IMR-90 (cell line): ENCODE measurements around the gene ELOVL1. TPM values are rescaled to one million over a fixed set of nuclear protein-coding genes. Genes with fewer than 3 reads are reported as not detected.
A peak's percentile ranks its signal among the peaks of the same experiment; 100 is the strongest.

Source experiments
- ATAC-seq: fragments of 200-7000 bp; cut with Tn5 transposase; 2 replicates; pipeline ENCODE4 v1.9.1; 2020; ENCODE audit warnings: low read depth, mild to moderate bottlenecking, moderate library complexity
- BruUV-seq: library from RNA; stranded (reverse); fragments of 400-500 nt; replicated peaks from 2 replicates; lab custom pipeline; 2021; lab: Mats Ljungman, UMichigan
- CTCF ChIA-PET: fragments of 300-600 bp; formaldehyde crosslinking; extraction: SDS; loops from one replicate; lab custom pipeline; 2021; ENCODE audit warnings: antibody characterized with exemption; lab: Yijun Ruan, JAX
- POLR2A ChIA-PET: fragments of 300-600 bp; sonication (Branson Sonifier 250); formaldehyde crosslinking; loops from one replicate; lab custom pipeline; 2022; ENCODE audit warnings: antibody characterized with exemption; ENCODE audit not compliant: unreplicated experiment; lab: Charles Lee
- DNase-seq: peaks from one replicate; pipeline ENCODE4 v3.0.0; 2013
- H2AFZ ChIP-seq: replicated peaks from 2 replicates; pipeline ENCODE3; 2013; ENCODE audit warnings: low read length, mild to moderate bottlenecking; ENCODE audit not compliant: poor library complexity
- H2AK5ac ChIP-seq: 2 replicates; pipeline ENCODE4 v1.6.1; 2013; ENCODE audit warnings: low read depth, low read length, inconsistent platforms
- H2AK9ac ChIP-seq: replicated peaks from 2 replicates; pipeline ENCODE3; 2013; ENCODE audit warnings: mild to moderate bottlenecking, low read depth, low read length, moderate library complexity; ENCODE audit not compliant: poor library complexity
- H2BK120ac ChIP-seq: 2 replicates; pipeline ENCODE4 v1.6.1; 2013; ENCODE audit warnings: low read depth, low read length, inconsistent platforms
- H2BK15ac ChIP-seq: 3 replicates; pipeline ENCODE4 v1.6.1; 2013; ENCODE audit warnings: low read depth, low read length, inconsistent platforms
- H2BK20ac ChIP-seq: 2 replicates; pipeline ENCODE4 v1.6.1; 2013; ENCODE audit warnings: low read depth, mild to moderate bottlenecking, inconsistent platforms, low read length, moderate library complexity
- H2BK5ac ChIP-seq: 2 replicates; pipeline ENCODE4 v1.6.1; 2013; ENCODE audit warnings: mild to moderate bottlenecking, low read depth, low read length, inconsistent platforms; ENCODE audit not compliant: poor library complexity, severe bottlenecking
- H3K14ac ChIP-seq: replicated peaks from 2 replicates; pipeline ENCODE4 v1.6.1; 2013; ENCODE audit warnings: low read depth, low read length, inconsistent platforms
- H3K18ac ChIP-seq: 2 replicates; pipeline ENCODE4 v1.6.1; 2013; ENCODE audit warnings: low read depth, low read length, control low read depth
- H3K23ac ChIP-seq: 2 replicates; pipeline ENCODE4 v1.6.1; 2013; ENCODE audit warnings: low read depth, low read length, inconsistent platforms
- H3K27ac ChIP-seq: 2 replicates; pipeline ENCODE4 v1.5.1; 2013; ENCODE audit warnings: mild to moderate bottlenecking, control low read depth, low read length; ENCODE audit not compliant: insufficient read depth
- H3K27me3 ChIP-seq: 2 replicates; pipeline ENCODE4 v1.6.1; 2013; ENCODE audit warnings: low read length; ENCODE audit not compliant: control insufficient read depth, insufficient read depth
- H3K36me3 ChIP-seq: 2 replicates; pipeline ENCODE4 v1.6.1; 2013; ENCODE audit warnings: low read length, mixed read lengths; ENCODE audit not compliant: control insufficient read depth, insufficient read depth
- H3K4ac ChIP-seq: 2 replicates; pipeline ENCODE4 v1.6.1; 2013; ENCODE audit warnings: low read depth, low read length, inconsistent platforms
- H3K4me1 ChIP-seq: 2 replicates; pipeline ENCODE4 v1.6.1; 2013; ENCODE audit warnings: low read length, mixed read lengths; ENCODE audit not compliant: control insufficient read depth, insufficient read depth
- H3K4me2 ChIP-seq: 2 replicates; pipeline ENCODE4 v1.6.1; 2013; ENCODE audit warnings: low read depth, mild to moderate bottlenecking, control low read depth, low read length, moderate library complexity
- H3K4me3 ChIP-seq: 2 replicates; pipeline ENCODE4 v1.5.1; 2013; ENCODE audit warnings: low read depth, mild to moderate bottlenecking, control low read depth, low read length, moderate library complexity; ENCODE audit not compliant: insufficient read depth
- H3K56ac ChIP-seq: 2 replicates; pipeline ENCODE4 v1.6.1; 2013; ENCODE audit warnings: low read length, inconsistent platforms; ENCODE audit not compliant: insufficient read depth; ENCODE audit errors: extremely low read depth
- H3K79me1 ChIP-seq, 2 experiments: 2 replicates each; pipeline ENCODE4 v1.6.1; 2013; ENCODE audit warnings: low read length in 2 of 2, inconsistent platforms in 1 of 2, low read depth in 1 of 2
- H3K9ac ChIP-seq: 2 replicates; pipeline ENCODE4 v1.6.1; 2013; ENCODE audit warnings: low read depth, low read length, control low read depth
- H3K9me1 ChIP-seq: 2 replicates; pipeline ENCODE4 v1.6.1; 2013; ENCODE audit warnings: low read length, inconsistent platforms; ENCODE audit not compliant: insufficient read depth
- H3K9me3 ChIP-seq: 2 replicates; pipeline ENCODE4 v1.6.1; 2013; ENCODE audit warnings: low read length; ENCODE audit not compliant: control insufficient read depth, insufficient read depth
- H4K20me1 ChIP-seq: 2 replicates; pipeline ENCODE4 v1.6.1; 2013; ENCODE audit warnings: low read length, inconsistent platforms; ENCODE audit not compliant: insufficient read depth
- H4K5ac ChIP-seq: 2 replicates; pipeline ENCODE4 v1.6.1; 2013; ENCODE audit warnings: mild to moderate bottlenecking, low read depth, low read length, control low read depth
- H4K8ac ChIP-seq, 2 experiments: 2 replicates each; pipeline ENCODE4 v1.6.1; 2013; ENCODE audit warnings: low read depth in 2 of 2, low read length in 2 of 2, control low read depth in 1 of 2, inconsistent platforms in 1 of 2
- H4K91ac ChIP-seq: 2 replicates; pipeline ENCODE4 v1.6.1; 2013; ENCODE audit warnings: low read depth, low read length, inconsistent platforms; ENCODE audit not compliant: insufficient read depth
- CTCF ChIP-seq: conservative IDR thresholded peaks from 2 replicates; pipeline ENCODE4 v1.5.1; 2012; ENCODE audit warnings: mild to moderate bottlenecking, low read depth, low read length, improper control_type of control experiment
- MAFK ChIP-seq: IDR thresholded peaks from 2 replicates; pipeline ENCODE4 v1.6.1; 2012; ENCODE audit warnings: low read depth, low read length, improper control_type of control experiment
- WGBS, 2 experiments: methylation state at CpG; one replicate each; pipeline versions ENCODE4 v1.1.5 to v1.1.7; 2013; ENCODE audit warnings: missing lambda C conversion rate in 2 of 2; ENCODE audit not compliant: insufficient read length in 1 of 2; ENCODE audit errors: extremely low coverage in 2 of 2; 5-methylcytosine and 5-hydroxymethylcytosine counted together
- dilution Hi-C: fragments of 300-500 bp; cut with HindIII; formaldehyde crosslinking; loops from one replicate; pipeline ENCODE4 v1.14.3; 2018; ENCODE audit warnings: low sequenced_read_pairs; ENCODE audit not compliant: unreplicated experiment
- in situ Hi-C: fragments of 300-500 bp; cut with MboI; formaldehyde crosslinking; loops from 3 replicates; pipeline ENCODE4 v1.14.3; 2019; ENCODE audit warnings: low sequenced_read_pairs, inconsistent platforms, mixed read lengths
- intact Hi-C: fragments of 100-400 bp; cut with micrococcal nuclease; formaldehyde crosslinking; loops from 2 replicates; pipeline ENCODE4 v1.10.0; 2022
- polyA plus RNA-seq, 3 experiments: library from polyadenylated mRNA; depleted of rRNA; stranded (reverse); fragments of >200 nt; gene quantifications; 2 replicates each; pipeline ENCODE4 v1.2.3, GENCODE V29; 2012; ENCODE audit warnings: low replicate concordance in 1 of 3
- total RNA-seq: library from RNA; depleted of rRNA; stranded (reverse); fragments of >200 nt; gene quantifications from 2 replicates; pipeline ENCODE4 v1.2.3, GENCODE V29; 2012

Gene ELOVL1
- total and polyA plus RNA-seq, 2 of the 4 experiments (the other 2 are of a cell fraction) = 88.9 to 211 TPM

- no peak overlapping the region for H3K23ac ChIP-seq
- no peak overlapping the region for H2AK9ac ChIP-seq
- no peak overlapping the region for H2BK15ac ChIP-seq
- no peaks in the 10 kb centered on the region for H3K36me3 ChIP-seq
- no peak overlapping the region for H3K4me3 ChIP-seq
- intact Hi-C loops (no loop called here), dilution Hi-C loops (no loop called here), in situ Hi-C loops (no loop called here)
- H4K5ac ChIP-seq = no peak overlapping the region
- no peak overlapping the region for H3K18ac ChIP-seq
- DNase-seq = peak; percentile 5
- no peak overlapping the region for H3K56ac ChIP-seq
- no peak overlapping the region for H4K8ac ChIP-seq
- no peaks in the 10 kb centered on the region for H3K79me1 ChIP-seq
- peaks cover 5% of the 10 kb centered on the region for H3K4me1 ChIP-seq
- H3K4ac ChIP-seq = no peak overlapping the region
- ChIA-PET CTCF (no interaction called here), POLR2A (no interaction called here)
- H3K9me3 ChIP-seq = no peaks in the 10 kb centered on the region
- peak overlapping the region; percentile 24 for H2AFZ ChIP-seq
- H2BK5ac ChIP-seq = no peak overlapping the region
- H3K14ac ChIP-seq = no peak overlapping the region
- peaks cover 3% of the 10 kb centered on the region; the same call in 1 of the 2 replicates for H3K9me1 ChIP-seq
- no peak overlapping the region for H2AK5ac ChIP-seq
- no TSS peak for BruUV-seq
- no peak overlapping the region for H2BK20ac ChIP-seq
- TF ChIP-seq MAFK = no peak
- peak; percentile 18; the same call in 1 of the 2 replicates for TF ChIP-seq CTCF
- H3K4me2 ChIP-seq = no peak overlapping the region
- H2BK120ac ChIP-seq = no peak overlapping the region
- H4K20me1 ChIP-seq = no peaks in the 10 kb centered on the region
- no peaks in the 10 kb centered on the region; the same call in 1 of the 2 replicates for H3K27me3 ChIP-seq
- no peak; the same call in 1 of the 2 replicates for ATAC-seq
- WGBS, 2 experiments = 93% methylated on average over 10 of the region's 16 CpGs; no CpG with 5 or more reads in 1 of the 2 experiments
- no peak overlapping the region for H3K27ac ChIP-seq
- H3K9ac ChIP-seq = no peak overlapping the region
- H4K91ac ChIP-seq = no peak overlapping the region
Measured at GRCh38 chr1:43316738-43317520, 50.9 kb downstream of the ELOVL1 start.
